ENCODE results near the gene NEMP2. TPM values are rescaled to one million over a fixed set of nuclear protein-coding genes. Genes with fewer than 3 reads are reported as not detected.

NEMP2 gene
- total and polyA plus RNA-seq, 2 of the 8 experiments (the other 6 are each of a cell fraction or from before 2014, with no cell fraction given): 3.1 to 5.3 TPM

DNA sequence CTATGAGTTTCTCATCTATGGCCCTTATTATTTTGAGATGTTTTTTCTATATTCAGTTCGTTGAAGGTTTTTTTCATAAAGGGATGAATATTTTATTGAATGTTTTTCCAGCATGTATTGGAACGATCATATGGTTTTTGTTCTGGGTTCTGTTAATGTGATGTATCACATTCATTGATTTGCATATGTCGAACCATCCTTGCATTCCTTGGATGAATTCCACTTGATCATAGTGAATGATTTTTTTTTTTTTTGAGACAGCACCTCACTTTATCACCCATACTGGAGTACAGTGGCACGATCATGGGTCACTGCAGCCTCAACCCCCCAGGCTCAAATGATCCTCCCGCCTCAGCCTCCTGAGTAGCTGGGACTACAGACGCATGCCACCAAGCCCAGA, 5.5 kb upstream of the NEMP2 start:
- Histone ChIP-seq H2BK12ac (ENCODE audit: low read depth, low read length) (no peak overlapping the region), H3K4me2 (ENCODE audit: insufficient read depth in 1 of 2, low read depth in 2 of 2, low read length in 2 of 2) (no peak overlapping the region), H2BK120ac (replicated peaks; ENCODE audit: low read depth, low read length) (no peak overlapping the region), H4K20me1 (replicated peaks in 1 of 2; ENCODE audit: control insufficient read depth in 1 of 2, insufficient read depth in 2 of 2, low read length in 2 of 2) (no peaks in the 10 kb centered on the region), H2AK5ac (ENCODE audit: low read depth, low read length) (no peak overlapping the region), H3K27me3 (replicated peaks in 1 of 4; ENCODE audit: control insufficient read depth in 3 of 4, extremely low read depth in 1 of 4, insufficient read depth in 3 of 4, low read length in 3 of 4) (no peaks in the 10 kb centered on the region), H3K4me1 (replicated peaks in 1 of 4; ENCODE audit: control insufficient read depth in 3 of 4, insufficient read depth in 4 of 4, low read length in 3 of 4) (peaks cover 3 to 13% (median 6%) of the 10 kb centered on the region in 4 experiments; a peak in 4 of 7 replicates), H3K36me3 (ENCODE audit: control insufficient read depth in 2 of 4, insufficient read depth in 4 of 4, low read length in 3 of 4) (peaks cover 0 to 3% (median 0%) of the 10 kb centered on the region in 4 experiments; a peak in 2 of 8 replicates), H4K91ac (replicated peaks; ENCODE audit: insufficient read length, low read length) (no peak overlapping the region), H3K23ac (ENCODE audit: insufficient read length) (no peak overlapping the region), H3K27ac (ENCODE audit: low read depth, low read length) (no peak overlapping the region), H2BK15ac (ENCODE audit: low read length) (no peak overlapping the region), H3K4ac (replicated peaks; ENCODE audit: insufficient read length, low read depth, low read length) (no peak overlapping the region), H4K5ac (ENCODE audit: insufficient read length, low read depth, low read length) (no peak overlapping the region), H3K56ac (replicated peaks; ENCODE audit: insufficient read length, low read depth, low read length) (no peak overlapping the region), H3K14ac (ENCODE audit: insufficient read length) (no peak overlapping the region), H3K79me1 (ENCODE audit: low read depth, low read length) (0 out of 2 replicates have a peak, but pooled peaks cover 2% of the 10 kb centered on the region), H3K18ac (ENCODE audit: extremely low read depth, low read length) (no peak overlapping the region), H2BK20ac (ENCODE audit: low read length) (no peak overlapping the region), H2BK5ac (ENCODE audit: low read depth, low read length) (no peak overlapping the region), H2AFZ (ENCODE audit: low read length) (no peak overlapping the region), H3K23me2 (ENCODE audit: low read depth, low read length) (no peaks in the 10 kb centered on the region), H3K4me3 (ENCODE audit: extremely low read depth in 1 of 4, insufficient read depth in 2 of 4, low read depth in 3 of 4, low read length in 4 of 4) (no peak overlapping the region), H3K9ac (replicated peaks in 1 of 4; ENCODE audit: extremely low read depth in 1 of 4, low read depth in 3 of 4, low read length in 3 of 4) (no peak overlapping the region), H4K8ac (ENCODE audit: extremely low read depth, insufficient read depth, low read length) (no peak overlapping the region), H3K79me2 (ENCODE audit: control insufficient read depth in 1 of 2, insufficient read depth in 2 of 2, low read length in 2 of 2) (no peaks in the 10 kb centered on the region), H3K9me3 (ENCODE audit: insufficient read depth in 2 of 2, low read depth in 1 of 2, low read length in 1 of 2) (peaks cover 7 to 22% of the 10 kb centered on the region in 2 experiments; a peak in 3 of 4 replicates)
- no peak for FAIRE-seq
- POLR2A ChIA-PET (ENCODE audit: partially characterized antibody): no interaction called here
- CTCF ChIA-PET (ENCODE audit: partially characterized antibody): interaction anchor here (0.5 kb wide), 1 partner anchor 13 kb away, joined by 4 read pairs; no protein-coding TSS in a partner anchor
- WGBS, 2 experiments (ENCODE audit: extremely low coverage in 1 of 2, insufficient coverage in 1 of 2, insufficient read length in 1 of 2, insufficient replicate concordance in 2 of 2, low coverage in 1 of 2, low lambda C conversion rate in 2 of 2, missing lambda C conversion rate in 1 of 2): 91% methylated on average over 6 of the region's 6 CpGs; no CpG with 5 or more reads in 1 of the 2 experiments
- no peak for DNase-seq (ENCODE audit: low read depth in 1 of 2, low spot score in 2 of 2)
- TF ChIP-seq HDAC2 (IDR thresholded peaks at IDR 0.05; ENCODE audit: borderline replicate concordance in 1 of 2, low read depth in 2 of 2, low read length in 2 of 2): no peak

Measured in H1 (cell line).